ENCODE results near the gene SMYD3. TPM values are rescaled to one million over a fixed set of nuclear protein-coding genes. Genes with fewer than 3 reads are reported as not detected.

The SMYD3 gene
- total and polyA plus RNA-seq, 2 of the 4 experiments (the other 2 are of a cell fraction): 26.5 to 37.6 TPM

GRCh38 chr1:246151796-246152434, 355.2 kb downstream of the SMYD3 start:
- Histone ChIP-seq H2AFZ (replicated peaks; ENCODE audit: low read length, poor library complexity) (peak overlapping the region; percentile 46), H3K79me1 (ENCODE audit: low read depth in 1 of 2, low read length in 2 of 2) (0 out of 4 replicates have a peak, but pooled peaks cover 0 to 4% of the 10 kb centered on the region in 2 experiments), H2BK120ac (ENCODE audit: low read depth, low read length) (no peak overlapping the region), H4K20me1 (ENCODE audit: insufficient read depth, low read length) (no peaks in the 10 kb centered on the region), H3K4me2 (ENCODE audit: low read depth, low read length) (no peak overlapping the region), H3K56ac (ENCODE audit: extremely low read depth, insufficient read depth, low read length) (no peak overlapping the region), H3K36me3 (ENCODE audit: control insufficient read depth, insufficient read depth, low read length) (no peaks in the 10 kb centered on the region; the same call in 1 of the 2 replicates), H3K14ac (replicated peaks; ENCODE audit: low read depth, low read length) (peak overlapping the region; percentile 36; the same call in 1 of the 2 replicates), H3K9ac (ENCODE audit: low read depth, low read length) (no peak overlapping the region), H3K9me3 (ENCODE audit: control insufficient read depth, insufficient read depth, low read length) (no peaks in the 10 kb centered on the region), H2BK15ac (ENCODE audit: low read depth, low read length) (no peak overlapping the region; the same call in 2 of the 3 replicates), H4K8ac (ENCODE audit: low read depth in 2 of 2, low read length in 2 of 2) (no peak overlapping the region; a peak in 1 of 4 replicates), H2BK20ac (ENCODE audit: low read depth, low read length) (no peak overlapping the region), H3K9me1 (ENCODE audit: insufficient read depth, low read length) (peaks cover 8% of the 10 kb centered on the region), H2AK5ac (ENCODE audit: low read depth, low read length) (peak overlapping the region; percentile 30; the same call in 1 of the 2 replicates), H3K18ac (ENCODE audit: low read depth, low read length) (no peak overlapping the region), H2AK9ac (replicated peaks; ENCODE audit: low read depth, low read length, poor library complexity) (no peak overlapping the region), H4K5ac (ENCODE audit: low read depth, low read length) (no peak overlapping the region), H2BK5ac (ENCODE audit: low read depth, low read length, poor library complexity, severe bottlenecking) (no peak overlapping the region), H3K23ac (ENCODE audit: low read depth, low read length) (0 out of 2 replicates have a peak overlapping the region, but pooled peaks have one; percentile 25), H4K91ac (ENCODE audit: insufficient read depth, low read depth, low read length) (no peak overlapping the region), H3K4me3 (ENCODE audit: insufficient read depth, low read depth, low read length) (no peak overlapping the region), H3K27ac (ENCODE audit: insufficient read depth, low read length) (no peak overlapping the region), H3K4me1 (ENCODE audit: control insufficient read depth, insufficient read depth, low read length) (0 out of 2 replicates have a peak, but pooled peaks cover 3% of the 10 kb centered on the region), H3K4ac (ENCODE audit: low read depth, low read length) (no peak overlapping the region), H3K27me3 (ENCODE audit: control insufficient read depth, insufficient read depth, low read length) (no peaks in the 10 kb centered on the region)
- ChIA-PET POLR2A (ENCODE audit: unreplicated experiment) (no interaction called here), CTCF (interaction anchor here (0.7 to 1.2 kb wide), 2 partner anchors 21 to 64 kb away, joined by 3 read pairs; no protein-coding TSS in a partner anchor)
- intact Hi-C loops (cut with micrococcal nuclease): no loop called here
- in situ Hi-C loops (cut with MboI; ENCODE audit: low sequenced_read_pairs): no loop called here
- 52% methylated on average over 2 of the region's 6 CpGs; no CpG with 5 or more reads in 1 of the 2 experiments for WGBS, 2 experiments (ENCODE audit: extremely low coverage in 2 of 2, insufficient read length in 1 of 2)
- ATAC-seq (ENCODE audit: low read depth) (no peak), DNase-seq (peak; percentile 9)
- BruUV-seq (replicated peaks): no TSS peak
- dilution Hi-C loops (cut with HindIII; ENCODE audit: low sequenced_read_pairs, unreplicated experiment): no loop called here
- no peak for TF ChIP-seq RFX5 (IDR thresholded peaks at IDR 0.05; ENCODE audit: low read depth, low read length)
- no peak for TF ChIP-seq CHD1 (IDR thresholded peaks at IDR 0.05; ENCODE audit: low read depth, low read length)
- no peak for TF ChIP-seq POLR2A (IDR thresholded peaks at IDR 0.05; ENCODE audit: low read depth, low read length)
- TF ChIP-seq MXI1 (IDR thresholded peaks at IDR 0.05; ENCODE audit: borderline replicate concordance, low read depth, low read length): no peak
- TF ChIP-seq RAD21 (IDR thresholded peaks at IDR 0.05; ENCODE audit: low read length): no peak
- TF ChIP-seq SMC3 (IDR thresholded peaks at IDR 0.05; ENCODE audit: low read depth, low read length): no peak
- TF ChIP-seq, protein P1, sequence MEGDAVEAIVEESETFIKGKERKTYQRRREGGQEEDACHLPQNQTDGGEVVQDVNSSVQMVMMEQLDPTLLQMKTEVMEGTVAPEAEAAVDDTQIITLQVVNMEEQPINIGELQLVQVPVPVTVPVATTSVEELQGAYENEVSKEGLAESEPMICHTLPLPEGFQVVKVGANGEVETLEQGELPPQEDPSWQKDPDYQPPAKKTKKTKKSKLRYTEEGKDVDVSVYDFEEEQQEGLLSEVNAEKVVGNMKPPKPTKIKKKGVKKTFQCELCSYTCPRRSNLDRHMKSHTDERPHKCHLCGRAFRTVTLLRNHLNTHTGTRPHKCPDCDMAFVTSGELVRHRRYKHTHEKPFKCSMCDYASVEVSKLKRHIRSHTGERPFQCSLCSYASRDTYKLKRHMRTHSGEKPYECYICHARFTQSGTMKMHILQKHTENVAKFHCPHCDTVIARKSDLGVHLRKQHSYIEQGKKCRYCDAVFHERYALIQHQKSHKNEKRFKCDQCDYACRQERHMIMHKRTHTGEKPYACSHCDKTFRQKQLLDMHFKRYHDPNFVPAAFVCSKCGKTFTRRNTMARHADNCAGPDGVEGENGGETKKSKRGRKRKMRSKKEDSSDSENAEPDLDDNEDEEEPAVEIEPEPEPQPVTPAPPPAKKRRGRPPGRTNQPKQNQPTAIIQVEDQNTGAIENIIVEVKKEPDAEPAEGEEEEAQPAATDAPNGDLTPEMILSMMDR (conservative IDR thresholded peaks at IDR 0.05; ENCODE audit: low read depth, low read length): no peak
- no peak for TF ChIP-seq RCOR1 (IDR thresholded peaks at IDR 0.05; ENCODE audit: insufficient replicate concordance, low read length)
- no peak for TF ChIP-seq MAFK (IDR thresholded peaks at IDR 0.05; ENCODE audit: low read depth, low read length)
- TF ChIP-seq ELK1 (IDR thresholded peaks at IDR 0.05; ENCODE audit: borderline replicate concordance, low read depth, low read length): no peak
- TF ChIP-seq FOS (IDR thresholded peaks at IDR 0.05; ENCODE audit: low read depth, low read length): no peak
- TF ChIP-seq MAZ (IDR thresholded peaks at IDR 0.05; ENCODE audit: borderline replicate concordance, low read depth, low read length): no peak
- no peak for TF ChIP-seq CEBPB (IDR thresholded peaks at IDR 0.05; ENCODE audit: low read depth, low read length)
- no peak for TF ChIP-seq BHLHE40 (IDR thresholded peaks at IDR 0.05; ENCODE audit: low read depth, low read length)
- TF ChIP-seq NFE2L2 (IDR thresholded peaks at IDR 0.05; ENCODE audit: low read depth, low read length): no peak
